Stimulated activated CD8-positive, alpha-beta memory T cell treated with anti-CD3 and anti-CD28 coated beads, Interleukin-12 subunit alpha, Interleukin-12 subunit beta, amount 100 ng/mL, for 1 hour (primary cell): ENCODE data around the gene TYRP1.

Experiments used
- DNase-seq: peaks from one replicate; pipeline ENCODE4 v3.0.0-alpha.2; 2020; ENCODE audit warnings: low read depth

Gene TYRP1

GRCh38 chr9:12735665-12736064, 42.5 kb downstream of the TYRP1 start:
- no peak for DNase-seq

- no peak for DNase-seq
Measured at GRCh38 chr9:12737871-12738270, 44.7 kb downstream of the TYRP1 start.

DNA sequence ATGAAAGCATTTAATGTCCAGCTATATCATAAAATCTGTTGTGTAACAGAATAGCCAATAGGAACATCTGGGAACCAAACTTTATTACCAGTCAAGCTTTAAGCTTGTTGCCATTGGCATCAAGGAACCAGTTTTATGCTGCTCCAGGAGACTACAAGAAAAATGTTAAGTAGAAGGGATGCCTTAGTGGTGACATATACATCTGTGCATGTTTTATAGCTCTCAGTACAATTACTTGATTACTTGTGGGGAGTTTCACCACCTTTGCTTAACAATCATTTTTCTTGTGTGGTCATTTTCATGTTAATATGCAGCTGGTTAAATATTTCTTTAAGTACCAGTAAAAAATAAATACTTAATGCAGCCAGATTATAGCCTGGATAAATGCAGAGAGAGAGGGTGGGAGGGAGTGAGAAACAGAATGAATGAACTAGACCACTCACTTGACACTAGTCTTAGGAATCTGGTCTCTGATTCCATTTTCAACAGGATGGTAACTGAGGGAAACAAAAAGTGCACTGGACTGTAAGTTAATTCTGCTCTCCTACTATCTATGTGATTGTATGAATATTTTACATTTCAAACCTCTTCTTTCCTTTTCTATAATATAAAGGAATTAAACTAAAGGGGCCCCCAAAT, 45.9 kb downstream of the TYRP1 start:
- DNase-seq = no peak

GRCh38 chr9:12740845-12741244, 47.7 kb downstream of the TYRP1 start:
- DNase-seq = no peak

DNA sequence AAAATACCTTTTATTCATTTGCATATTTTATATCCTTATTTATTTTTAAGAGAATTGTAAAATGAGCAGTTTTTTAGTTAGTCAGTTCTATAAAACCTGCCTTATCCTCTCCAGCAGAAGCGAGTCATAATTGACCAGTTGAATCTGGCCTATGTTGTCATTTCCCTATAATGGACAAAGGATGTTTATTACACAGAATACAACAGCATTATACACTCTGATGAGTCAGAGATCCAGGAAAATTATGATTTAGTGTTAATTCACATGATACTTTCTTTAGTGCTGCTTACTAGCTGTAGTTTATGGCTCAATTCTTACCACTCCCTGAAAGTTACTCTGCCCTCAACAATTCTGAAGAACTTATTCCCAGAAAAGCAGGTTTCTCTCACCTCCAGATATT, 54.8 kb downstream of the TYRP1 start:
- no peak for DNase-seq

DNA sequence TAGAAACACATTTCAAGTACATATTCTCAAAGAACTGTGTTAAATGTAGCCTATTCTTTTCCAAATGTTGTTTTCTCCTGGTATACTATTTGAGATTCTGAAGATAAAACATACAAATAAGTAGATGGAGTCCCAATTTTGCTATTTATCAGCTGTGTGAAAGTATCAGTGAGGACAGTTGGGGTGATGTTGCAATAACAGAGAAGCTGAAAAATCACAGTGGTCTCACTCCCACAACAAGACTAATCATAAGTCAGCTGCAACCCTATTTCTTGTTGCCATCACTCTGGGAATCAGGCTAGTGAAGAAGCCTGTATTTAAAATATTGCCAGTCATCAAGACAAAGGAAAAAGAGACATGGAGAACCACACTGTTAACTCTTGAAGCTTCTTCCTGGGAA, 55.8 kb downstream of the TYRP1 start:
- DNase-seq = no peak

DNA sequence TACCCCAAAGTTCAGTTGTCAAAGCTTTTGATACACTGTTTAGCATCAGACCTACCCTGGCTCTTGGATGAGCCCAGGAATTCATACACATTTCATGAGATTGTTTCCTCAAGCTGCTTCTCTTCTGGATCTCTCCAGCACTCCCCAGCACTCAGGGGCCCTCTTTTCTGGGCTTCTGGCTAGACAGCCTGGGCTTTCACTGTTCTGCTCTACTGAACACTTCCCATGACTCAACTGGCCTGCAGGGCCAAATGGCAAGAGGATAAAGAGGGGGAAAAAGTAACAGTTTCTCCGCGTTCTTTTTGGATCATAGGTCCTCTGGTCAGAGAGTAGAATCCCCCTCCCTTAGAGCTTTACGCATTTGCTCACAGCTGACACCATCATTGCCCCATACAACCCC, 60.7 kb downstream of the TYRP1 start:
- no peak for DNase-seq

- no peak for DNase-seq
Measured at GRCh38 chr9:12759761-12760160, 66.6 kb downstream of the TYRP1 start.
